ENCODE results near the gene PAX8.

Gene PAX8

DNA sequence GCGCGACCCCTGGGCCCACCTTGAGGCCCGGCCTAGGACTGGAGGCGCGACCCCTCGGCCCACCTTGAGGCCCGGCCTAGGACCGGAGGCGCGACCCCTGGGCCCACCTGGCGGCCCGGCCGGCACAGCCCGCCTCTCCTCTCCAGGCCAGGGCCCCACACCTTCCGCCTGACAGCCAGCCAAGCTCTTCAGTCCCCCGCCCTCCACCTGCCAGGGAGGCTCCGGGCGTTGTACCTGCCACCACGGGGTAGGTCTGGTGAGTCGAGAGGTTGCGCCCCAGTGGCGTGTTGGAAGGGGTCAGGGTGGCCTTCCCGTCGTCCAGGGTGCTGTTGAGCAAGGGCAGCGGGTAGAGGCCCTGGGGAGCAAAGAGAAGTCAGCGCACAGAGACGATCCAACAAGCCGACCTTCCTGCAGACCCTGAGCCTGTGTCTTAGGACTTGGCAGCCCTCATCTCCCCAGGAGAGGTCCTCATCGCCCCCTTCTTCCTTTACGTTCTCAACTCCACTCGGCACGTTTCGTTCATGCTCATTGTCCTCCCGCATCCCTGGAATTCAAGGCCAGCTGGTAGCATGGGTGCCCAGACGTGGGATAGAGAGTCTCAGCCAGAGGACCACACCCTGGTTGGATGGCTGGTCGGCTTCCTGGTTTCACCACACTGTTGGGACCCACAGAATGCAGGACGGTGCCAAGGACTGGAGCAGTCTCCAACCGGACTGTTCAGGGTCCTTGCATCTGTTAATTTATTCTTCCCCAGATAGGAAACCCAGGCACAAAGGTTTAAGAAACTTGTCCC, 42.2 kb downstream of the PAX8 start:
- DNase-seq (ENCODE audit: low read depth in 2 of 2), result no peak

GRCh38 chr2:113235347-113236226, 43.1 kb downstream of the PAX8 start:
- DNase-seq (ENCODE audit: low read depth in 2 of 2), result peak; percentile 63 to 64

GRCh38 chr2:113234721-113235346, 43.9 kb downstream of the PAX8 start:
- no peak for DNase-seq (ENCODE audit: low read depth in 2 of 2)

- no peak for DNase-seq (ENCODE audit: low read depth in 2 of 2)
These were observed 44.8 kb downstream of the PAX8 start for GRCh38 chr2:113233593-113234550.

- DNase-seq (ENCODE audit: low read depth in 2 of 2), result no peak
These were observed 46.0 kb downstream of the PAX8 start for GRCh38 chr2:113232740-113233139.

GRCh38 chr2:113232123-113232522, 46.6 kb downstream of the PAX8 start:
- DNase-seq (ENCODE audit: low read depth in 2 of 2), result no peak

DNA sequence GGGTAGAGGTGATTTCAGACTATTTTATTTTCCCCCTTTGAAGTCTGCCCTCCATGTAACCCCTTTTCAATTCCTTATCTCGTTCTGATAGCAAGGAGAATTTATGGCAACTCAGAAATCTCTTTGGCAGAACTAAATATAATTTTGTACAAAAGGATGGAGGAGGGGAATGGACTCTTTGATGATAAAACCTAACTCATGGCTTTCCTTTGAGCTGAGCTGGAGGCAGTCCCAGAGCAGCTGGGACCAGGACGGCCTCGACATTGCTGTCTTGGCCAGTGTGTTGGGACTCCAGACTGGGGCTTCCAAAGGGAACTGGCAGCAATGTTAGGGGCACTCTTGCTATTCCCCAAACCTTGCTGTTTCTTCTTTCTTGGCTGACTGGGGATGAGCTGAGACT, 47.7 kb downstream of the PAX8 start:
- no peak for DNase-seq (ENCODE audit: low read depth in 2 of 2)

- DNase-seq (ENCODE audit: low read depth in 2 of 2), result no peak
These were observed 48.2 kb downstream of the PAX8 start for GRCh38 chr2:113230531-113230930.

GRCh38 chr2:113229795-113230194, 48.9 kb downstream of the PAX8 start:
- DNase-seq (ENCODE audit: low read depth in 2 of 2), result no peak

GRCh38 chr2:113228991-113229716, 49.6 kb downstream of the PAX8 start:
- no peak for DNase-seq (ENCODE audit: low read depth in 2 of 2)

GRCh38 chr2:113228351-113228750, 50.4 kb downstream of the PAX8 start:
- DNase-seq (ENCODE audit: low read depth in 2 of 2), result no peak

DNA sequence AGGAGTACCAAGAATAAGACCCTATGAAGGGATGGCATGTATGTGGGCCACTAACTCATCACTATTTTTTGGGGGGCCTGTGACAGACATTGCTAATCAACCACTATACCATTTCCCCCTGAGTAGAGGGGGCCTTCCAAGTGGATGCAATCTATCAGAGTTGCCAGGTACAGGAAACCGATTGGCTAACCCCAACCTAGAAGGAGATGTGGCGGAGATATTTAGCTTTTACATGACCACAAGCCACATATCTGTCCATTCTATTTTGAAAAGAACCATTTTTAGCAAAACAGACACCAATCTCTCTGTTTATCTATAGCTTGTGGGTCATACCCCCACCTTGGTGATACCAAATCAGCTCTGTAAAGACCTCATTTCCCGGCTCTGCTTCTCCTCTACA, 51.0 kb downstream of the PAX8 start:
- no peak for DNase-seq (ENCODE audit: low read depth in 2 of 2)

DNA sequence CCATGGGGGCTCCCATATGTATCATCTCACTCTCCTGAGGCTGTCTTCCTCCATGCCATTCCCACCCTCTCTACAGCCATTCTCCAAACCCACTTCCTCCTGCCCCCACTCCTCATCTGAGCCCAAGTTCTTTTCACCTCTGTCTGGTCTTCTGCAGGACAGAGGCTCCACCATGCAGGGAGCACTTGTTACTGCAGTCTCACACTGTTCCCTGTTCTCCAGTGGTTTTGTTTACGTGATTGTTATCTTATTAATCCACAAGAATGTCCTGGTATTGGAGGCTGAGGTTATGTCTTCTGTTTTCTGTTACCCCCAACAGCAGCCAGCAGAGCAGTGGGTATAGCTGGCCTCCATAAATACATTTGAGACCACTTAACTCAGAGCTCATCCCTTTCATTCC, 51.4 kb downstream of the PAX8 start:
- no peak for DNase-seq (ENCODE audit: low read depth in 2 of 2)

GRCh38 chr2:113226462-113226861, 52.3 kb downstream of the PAX8 start:
- DNase-seq (ENCODE audit: low read depth in 2 of 2), result no peak

GRCh38 chr2:113225263-113226259, 53.2 kb downstream of the PAX8 start:
- DNase-seq (ENCODE audit: low read depth in 2 of 2), result no peak

- no peak for DNase-seq (ENCODE audit: low read depth in 2 of 2)
These were observed 54.0 kb downstream of the PAX8 start for GRCh38 chr2:113224647-113225236.

GRCh38 chr2:113223813-113224212, 54.9 kb downstream of the PAX8 start:
- no peak for DNase-seq (ENCODE audit: low read depth in 2 of 2)

- no peak for DNase-seq (ENCODE audit: low read depth in 2 of 2)
These were observed 56.9 kb downstream of the PAX8 start for GRCh38 chr2:113221846-113222245.
